GM19238 (cell line): ENCODE data around the gene C11orf98.

Experiments used
- DNase-seq: peaks from one replicate; pipeline ENCODE4 v3.0.0; 2011; ENCODE audit warnings: low spot score; ENCODE audit not compliant: insufficient read length

Gene C11orf98

GRCh38 chr11:62613291-62613778 lies 51.7 kb downstream of the C11orf98 start:
- no peak for DNase-seq
